Heart left ventricle (tissue), 13 donors: Measurements from ENCODE around the gene SNX25.

Experiments
- CTCF ChIP-seq, 12 donors: fragments of 200-600 bp; sonication (generic) in 4 of 12; IDR thresholded peaks; one replicate each; pipeline versions ENCODE4 v1.5.0 to v1.8.0; 2018 to 2022; ENCODE audit warnings: antibody characterized with exemption in 12 of 12, mild to moderate bottlenecking in 5 of 12
- POLR2A ChIP-seq, 2 donors: fragments of 450-650 bp; IDR thresholded peaks; one replicate each; pipeline ENCODE4 v1.6.1; 2017; ENCODE audit warnings: antibody characterized with exemption in 2 of 2, mild to moderate bottlenecking in 2 of 2, moderate library complexity in 2 of 2
- donor health status: ischemic (EF 13 %, LVEDD 7.1; RV severe dilation, severe dysfunction).
- donor health status: DM: no; HTN: yes; CAD: no.
- donor health status: DM: no; HTN: no; CAD: no.
- donor health status: ischemic (EF 25% LVEDD 6.9; RV normal size, moderate dysfunction).
- donor health status: ischemic (EF 25% LVEDD 5.7; RV mildly dilated, moderate dysfunction).
- donor health status: ischemic (EF 35%, LVEDD 5.7; RV mildly dilated, moderate dysfunction).
- donor health status: nonischemic (EF 11% LVEDD 7.7; RV severe dilation, severe dysfunction).
- donor health status: DM: yes; HTN: yes; CAD: no.
- donor health status: PGD.
- donor health status: ischemic (EF 29% LVEDD 5.4; RV normal size, mild dysfunction).
- donor health status: nonischemic (EF 23%, LVEDD 6.1; RV moderate dilation, normal function).

GRCh38 chr4:185207466-185207865, 1.9 kb upstream of the SNX25 start:
- TF ChIP-seq CTCF (IDR thresholded peaks at IDR 0.05) (no peak), POLR2A (IDR thresholded peaks at IDR 0.05) (no peak)
